ENCODE data around the gene ZC3H12D.

Gene ZC3H12D

GRCh38 chr6:149397384-149397783 lies 87.4 kb downstream of the ZC3H12D start:
- DNase-seq (ENCODE audit: low read depth): no peak
- TF ChIP-seq CTCF (conservative IDR thresholded peaks at IDR 0.05; ENCODE audit: low read depth, low read length): no peak
- H3K4me3 ChIP-seq (ENCODE audit: low read length): no peak overlapping the region

All from retinal pigment epithelial cell (primary cell).